CD14-positive monocyte (primary cell): ENCODE data around the gene MADD. TPM values are rescaled to one million over a fixed set of nuclear protein-coding genes. Genes with fewer than 3 reads are reported as not detected.

ENCODE experiments used
- DNase-seq, 3 donors: peaks; one replicate each; pipeline ENCODE4 v3.0.0-alpha.2; 2011 to 2022
- H2AFZ ChIP-seq: 2 replicates; pipeline ENCODE4 v1.6.0; 2012; ENCODE audit warnings: mild to moderate bottlenecking, low read depth, low read length, inconsistent platforms; ENCODE audit not compliant: insufficient read depth, poor library complexity, severe bottlenecking
- H3K27ac ChIP-seq, 2 donors: 1 replicate in 1 of 2; 2 replicates in 1 of 2; pipeline ENCODE4 v1.5.1; 2012 to 2013; ENCODE audit warnings: low read length in 2 of 2, control low read depth in 1 of 2, inconsistent platforms in 1 of 2, low read depth in 1 of 2, mild to moderate bottlenecking in 1 of 2
- H3K27me3 ChIP-seq, 2 donors: one replicate each; pipeline versions ENCODE4 v1.6.0 to v1.6.1; 2011 to 2013; ENCODE audit warnings: low read length in 2 of 2; ENCODE audit not compliant: control insufficient read depth in 2 of 2, insufficient read depth in 2 of 2
- H3K36me3 ChIP-seq, 2 donors: replicated peaks in 1 of 2; 1 replicate in 1 of 2; 2 replicates in 1 of 2; pipeline versions ENCODE4 v1.5.1 to v1.6.1; 2012 to 2013; ENCODE audit warnings: low read length in 2 of 2, control low read depth in 1 of 2, inconsistent platforms in 1 of 2, mild to moderate bottlenecking in 1 of 2; ENCODE audit not compliant: insufficient read depth in 2 of 2, control insufficient read depth in 1 of 2
- H3K4me1 ChIP-seq, 2 donors: 1 replicate in 1 of 2; 2 replicates in 1 of 2; pipeline versions ENCODE4 v1.5.1 to v1.6.1; 2012 to 2013; ENCODE audit warnings: low read length in 2 of 2, control low read depth in 1 of 2, inconsistent platforms in 1 of 2, mild to moderate bottlenecking in 1 of 2, moderate library complexity in 1 of 2; ENCODE audit not compliant: insufficient read depth in 2 of 2, control insufficient read depth in 1 of 2
- H3K4me2 ChIP-seq: replicated peaks from 2 replicates; pipeline ENCODE3; 2012; ENCODE audit warnings: low read length, moderate library complexity, mild to moderate bottlenecking; ENCODE audit not compliant: poor library complexity, severe bottlenecking; ENCODE audit errors: extremely low read depth
- H3K4me3 ChIP-seq, 3 experiments: fragments of 200-600 bp in 1 of 3; sonication (generic) in 1 of 3; replicated peaks in 1 of 3; 1 replicate in 2 of 3; 2 replicates in 1 of 3; pipeline ENCODE4 v1.5.1; 2011 to 2013; ENCODE audit warnings: low read length in 3 of 3, mild to moderate bottlenecking in 3 of 3, control low read depth in 2 of 3, low read depth in 2 of 3, inconsistent platforms in 1 of 3, moderate library complexity in 1 of 3
- H3K79me2 ChIP-seq: 2 replicates; pipeline ENCODE4 v1.6.0; 2012; ENCODE audit warnings: mild to moderate bottlenecking, control low read depth, inconsistent platforms, low read length, moderate library complexity; ENCODE audit not compliant: insufficient read depth
- H3K9ac ChIP-seq: 2 replicates; pipeline ENCODE4 v1.6.0; 2017; ENCODE audit warnings: low read length, mild to moderate bottlenecking; ENCODE audit not compliant: insufficient read depth, poor library complexity, severe bottlenecking
- H3K9me3 ChIP-seq, 2 donors: replicated peaks in 1 of 2; 1 replicate in 1 of 2; 2 replicates in 1 of 2; pipeline versions ENCODE4 v1.5.1 to v1.6.1; 2012 to 2013; ENCODE audit warnings: low read length in 2 of 2, control low read depth in 1 of 2; ENCODE audit not compliant: control insufficient read depth in 1 of 2, insufficient read depth in 1 of 2
- H4K20me1 ChIP-seq: 2 replicates; pipeline ENCODE4 v1.6.0; 2012; ENCODE audit warnings: mild to moderate bottlenecking, low read length, control low read depth, moderate library complexity; ENCODE audit not compliant: insufficient read depth
- H3K27ac Mint-ChIP-seq, 7 donors: one replicate each; pipeline ENCODE4 v1.8.0; 2020; ENCODE audit warnings: mild to moderate bottlenecking in 7 of 7, mixed read lengths in 7 of 7, moderate library complexity in 6 of 7, inconsistent platforms in 2 of 7
- H3K27me3 Mint-ChIP-seq, 3 donors: one replicate each; pipeline ENCODE4 v1.8.0; 2021 to 2022; ENCODE audit warnings: low read depth in 3 of 3, mild to moderate bottlenecking in 3 of 3, mixed read lengths in 3 of 3, moderate library complexity in 3 of 3, inconsistent platforms in 1 of 3
- H3K36me3 Mint-ChIP-seq, 2 donors: one replicate each; pipeline ENCODE4 v1.8.0; 2020; ENCODE audit warnings: mixed read lengths in 2 of 2, inconsistent platforms in 1 of 2, mild to moderate bottlenecking in 1 of 2
- H3K4me1 Mint-ChIP-seq: one replicate; pipeline ENCODE4 v1.8.0; 2020; ENCODE audit warnings: mild to moderate bottlenecking, mixed read lengths
- H3K4me3 Mint-ChIP-seq, 2 donors: one replicate each; pipeline ENCODE4 v1.8.0; 2020; ENCODE audit warnings: mild to moderate bottlenecking in 2 of 2, mixed read lengths in 2 of 2, moderate library complexity in 1 of 2
- H3K9me3 Mint-ChIP-seq, 7 donors: one replicate each; pipeline ENCODE4 v1.8.0; 2020 to 2022; ENCODE audit warnings: mixed read lengths in 7 of 7, mild to moderate bottlenecking in 6 of 7, moderate library complexity in 6 of 7, inconsistent platforms in 2 of 7
- CTCF ChIP-seq: fragments of 200-600 bp; IDR thresholded peaks from one replicate; pipeline ENCODE4 v1.8.0; 2022; ENCODE audit warnings: antibody characterized with exemption, mild to moderate bottlenecking
- WGBS: methylation state at CpG from one replicate; pipeline ENCODE4 v1.1.5; 2013; ENCODE audit warnings: missing lambda C conversion rate; ENCODE audit not compliant: insufficient coverage; 5-methylcytosine and 5-hydroxymethylcytosine counted together
- intact Hi-C, 2 donors: fragments of 100-400 bp; cut with micrococcal nuclease; formaldehyde crosslinking; loops; one replicate each; pipeline versions ENCODE4 v1.15.0 to v1.15.1; 2023
- polyA plus RNA-seq, 3 donors: library from polyadenylated mRNA; depleted of rRNA in 1 of 3; unstranded in 2 of 3; stranded (reverse) in 1 of 3; fragments of 300-500 nt in 2 of 3; fragments of >200 nt in 1 of 3; fragmentation: Illumina TruSeq in 2 of 3; gene quantifications; 1 replicate in 2 of 3; 2 replicates in 1 of 3; pipeline ENCODE4 v1.2.3, GENCODE V29; 2012 to 2021

The MADD gene
- polyA plus RNA-seq, 3 donors: 6.4 to 58.1 (median 12.2) TPM

DNA sequence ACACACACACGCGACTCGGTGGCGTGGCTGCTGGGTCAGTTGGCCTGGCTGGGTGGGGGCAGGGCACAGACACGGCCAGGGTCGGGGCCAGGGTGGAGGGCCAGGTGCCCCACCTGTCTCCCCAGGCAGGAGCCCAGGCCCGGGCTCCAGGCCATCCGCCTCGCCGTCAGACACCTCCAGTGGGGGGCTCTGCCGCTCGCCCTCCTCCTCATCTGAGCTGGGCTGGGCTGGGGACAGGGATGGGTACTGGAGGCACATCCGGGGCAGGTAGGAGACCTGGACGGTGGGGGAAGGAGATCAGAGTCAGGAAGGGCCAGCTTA, 88.8 kb downstream of the MADD start:
- H3K4me3 Mint-ChIP-seq: no peak overlapping the region
- no peaks in the 10 kb centered on the region for H3K9me3 ChIP-seq
- DNase-seq: no peak
- 90% methylated on average over 4 of the region's 14 CpGs for whole genome bisulfite sequencing
- H3K9me3 Mint-ChIP-seq: no peaks in the 10 kb centered on the region
- H3K27me3 Mint-ChIP-seq: no peaks in the 10 kb centered on the region
- peaks cover 20 to 36% of the 10 kb centered on the region in 2 donors for H3K36me3 Mint-ChIP-seq
- no peak overlapping the region for H3K9ac ChIP-seq
- H3K79me2 ChIP-seq: peaks cover 77% of the 10 kb centered on the region
- no peak overlapping the region for H3K4me2 ChIP-seq
- H3K4me3 ChIP-seq: no peak overlapping the region
- H3K27me3 ChIP-seq: no peaks in the 10 kb centered on the region
- H3K36me3 ChIP-seq: peaks cover 61 to 85% of the 10 kb centered on the region in 2 donors
- no peak for TF ChIP-seq CTCF
- H3K4me1 Mint-ChIP-seq: peaks cover 41% of the 10 kb centered on the region
- H2AFZ ChIP-seq: no peak overlapping the region
- H3K27ac Mint-ChIP-seq: peak overlapping the region in 6 of 7 donors; percentile 30 to 96 (median 93)
- peak overlapping the region; percentile 57 to 82 for H3K27ac ChIP-seq
- intact Hi-C loops: no loop called here
- peaks cover 100% of the 10 kb centered on the region for H4K20me1 ChIP-seq
- H3K4me1 ChIP-seq: peaks cover 49 to 53% of the 10 kb centered on the region in 2 donors

DNA sequence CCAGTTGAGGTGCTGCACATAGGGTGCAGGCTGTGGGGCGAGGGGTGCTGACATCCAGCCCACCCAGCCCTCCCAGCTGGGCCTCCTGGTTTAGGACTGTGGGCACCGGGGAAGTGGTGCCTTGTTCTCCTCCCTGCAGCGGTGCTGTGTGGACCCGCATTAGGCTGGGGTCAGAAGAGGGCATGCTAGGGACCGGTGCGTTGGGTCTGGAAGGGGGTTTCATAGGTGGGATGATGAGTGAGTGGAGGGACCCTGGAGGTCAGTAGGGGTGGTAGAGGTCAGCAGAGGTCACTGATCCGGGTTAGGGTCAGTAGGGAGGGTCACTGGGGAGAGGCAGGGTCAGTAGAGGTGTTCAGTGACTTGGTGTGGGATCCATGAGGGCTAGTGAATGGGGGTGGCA, 89.2 kb downstream of the MADD start:
- Histone ChIP-seq H4K20me1 (peaks cover 100% of the 10 kb centered on the region), H3K4me3 (peak overlapping the region in 1 of 3 experiments; percentile 51), H3K36me3 (peaks cover 59 to 81% of the 10 kb centered on the region in 2 donors), H3K9ac (peak overlapping the region; percentile 15), H3K9me3 (no peaks in the 10 kb centered on the region), H3K4me1 (peaks cover 52 to 58% of the 10 kb centered on the region in 2 donors), H3K79me2 (peaks cover 81% of the 10 kb centered on the region), H3K27ac (peak overlapping the region; percentile 57 to 82), H2AFZ (no peak overlapping the region), H3K27me3 (no peaks in the 10 kb centered on the region), H3K4me2 (peak overlapping the region; percentile 58)
- no peak for DNase-seq
- WGBS: 33% methylated on average over 5 of the region's 7 CpGs
- no peaks in the 10 kb centered on the region for H3K27me3 Mint-ChIP-seq
- peaks cover 22 to 36% of the 10 kb centered on the region in 2 donors for H3K36me3 Mint-ChIP-seq
- peak overlapping the region in 6 of 7 donors; percentile 88 to 96 (median 93) for H3K27ac Mint-ChIP-seq
- no peak for TF ChIP-seq CTCF
- peak overlapping the region; percentile 57 to 83 for H3K4me3 Mint-ChIP-seq
- no peaks in the 10 kb centered on the region for H3K9me3 Mint-ChIP-seq
- H3K4me1 Mint-ChIP-seq: peaks cover 45% of the 10 kb centered on the region
- intact Hi-C loops: no loop called here
